ENCODE data around the gene AGR2. TPM values are rescaled to one million over a fixed set of nuclear protein-coding genes. Genes with fewer than 3 reads are reported as not detected.

The AGR2 gene
- total and polyA plus RNA-seq, 2 donors (not counting 1 experiment from before 2014, with no cell fraction given), result not detected

- Histone ChIP-seq H3K9ac (ENCODE audit: insufficient read depth, low read length) (no peak overlapping the region), H3K79me2 (ENCODE audit: control insufficient read depth, insufficient read depth, low read length) (no peaks in the 10 kb centered on the region), H4K20me1 (ENCODE audit: control insufficient read depth, extremely low read depth, insufficient read depth, low read length) (no peaks in the 10 kb centered on the region), H3K4me3 (replicated peaks in 1 of 4; ENCODE audit: control extremely low read depth in 1 of 4, insufficient read depth in 1 of 4, low read depth in 3 of 4, low read length in 4 of 4) (no peak overlapping the region), H3K4me2 (ENCODE audit: extremely low read depth, insufficient read depth, low read length) (no peak overlapping the region), H3K4me1 (ENCODE audit: control insufficient read depth, extremely low read depth, insufficient read depth, low read length) (no peaks in the 10 kb centered on the region), H3K9me3 (ENCODE audit: control insufficient read depth, insufficient read depth, low read depth, low read length) (no peaks in the 10 kb centered on the region), H3K27ac (ENCODE audit: insufficient read depth, low read length) (no peak overlapping the region), H2AFZ (ENCODE audit: low read length) (no peak overlapping the region), H3K36me3 (ENCODE audit: control insufficient read depth, insufficient read depth, low read length) (no peaks in the 10 kb centered on the region), H3K27me3 (ENCODE audit: control insufficient read depth, insufficient read depth, low read length) (no peaks in the 10 kb centered on the region)
- DNase-seq (ENCODE audit: low read depth in 2 of 2), result no peak
- TF ChIP-seq EZH2 (IDR thresholded peaks at IDR 0.05; ENCODE audit: low read length, missing control alignments) (no peak), CTCF (conservative IDR thresholded peaks at IDR 0.05 in 1 of 2, IDR thresholded peaks at IDR 0.05 in 1 of 2; ENCODE audit: low read depth in 1 of 2, low read length in 2 of 2) (no peak)
Measured at GRCh38 chr7:16780596-16780995, 24.2 kb downstream of the AGR2 start.

GRCh38 chr7:16779051-16779450 is 25.7 kb downstream of the AGR2 start:
- no peak overlapping the region for H3K9ac ChIP-seq (ENCODE audit: insufficient read depth, low read length)
- H4K20me1 ChIP-seq (ENCODE audit: control insufficient read depth, extremely low read depth, insufficient read depth, low read length), result no peaks in the 10 kb centered on the region
- TF ChIP-seq EZH2 (IDR thresholded peaks at IDR 0.05; ENCODE audit: low read length, missing control alignments) (no peak), CTCF (conservative IDR thresholded peaks at IDR 0.05 in 1 of 2, IDR thresholded peaks at IDR 0.05 in 1 of 2; ENCODE audit: low read depth in 1 of 2, low read length in 2 of 2) (no peak)
- H3K4me1 ChIP-seq (ENCODE audit: control insufficient read depth, extremely low read depth, insufficient read depth, low read length), result no peaks in the 10 kb centered on the region
- H3K9me3 ChIP-seq (ENCODE audit: control insufficient read depth, insufficient read depth, low read depth, low read length), result no peaks in the 10 kb centered on the region
- H3K36me3 ChIP-seq (ENCODE audit: control insufficient read depth, insufficient read depth, low read length), result no peaks in the 10 kb centered on the region
- no peak overlapping the region for H3K4me2 ChIP-seq (ENCODE audit: extremely low read depth, insufficient read depth, low read length)
- H3K27ac ChIP-seq (ENCODE audit: insufficient read depth, low read length), result no peak overlapping the region
- H3K4me3 ChIP-seq (replicated peaks in 1 of 4; ENCODE audit: control extremely low read depth in 1 of 4, insufficient read depth in 1 of 4, low read depth in 3 of 4, low read length in 4 of 4), result no peak overlapping the region
- no peak for DNase-seq (ENCODE audit: low read depth in 2 of 2)
- H3K79me2 ChIP-seq (ENCODE audit: control insufficient read depth, insufficient read depth, low read length), result no peaks in the 10 kb centered on the region
- H2AFZ ChIP-seq (ENCODE audit: low read length), result no peak overlapping the region
- H3K27me3 ChIP-seq (ENCODE audit: control insufficient read depth, insufficient read depth, low read length), result no peaks in the 10 kb centered on the region

GRCh38 chr7:16778476-16778875 is 26.3 kb downstream of the AGR2 start:
- H4K20me1 ChIP-seq (ENCODE audit: control insufficient read depth, extremely low read depth, insufficient read depth, low read length), result no peaks in the 10 kb centered on the region
- no peaks in the 10 kb centered on the region for H3K79me2 ChIP-seq (ENCODE audit: control insufficient read depth, insufficient read depth, low read length)
- H3K36me3 ChIP-seq (ENCODE audit: control insufficient read depth, insufficient read depth, low read length), result no peaks in the 10 kb centered on the region
- H3K4me3 ChIP-seq (replicated peaks in 1 of 4; ENCODE audit: control extremely low read depth in 1 of 4, insufficient read depth in 1 of 4, low read depth in 3 of 4, low read length in 4 of 4), result no peak overlapping the region
- TF ChIP-seq CTCF (conservative IDR thresholded peaks at IDR 0.05 in 1 of 2, IDR thresholded peaks at IDR 0.05 in 1 of 2; ENCODE audit: low read depth in 1 of 2, low read length in 2 of 2), result no peak
- no peak for TF ChIP-seq EZH2 (IDR thresholded peaks at IDR 0.05; ENCODE audit: low read length, missing control alignments)
- H3K9ac ChIP-seq (ENCODE audit: insufficient read depth, low read length), result no peak overlapping the region
- H3K9me3 ChIP-seq (ENCODE audit: control insufficient read depth, insufficient read depth, low read depth, low read length), result no peaks in the 10 kb centered on the region
- H3K27ac ChIP-seq (ENCODE audit: insufficient read depth, low read length), result no peak overlapping the region
- no peak for DNase-seq (ENCODE audit: low read depth in 2 of 2)
- no peaks in the 10 kb centered on the region for H3K27me3 ChIP-seq (ENCODE audit: control insufficient read depth, insufficient read depth, low read length)
- no peak overlapping the region for H3K4me2 ChIP-seq (ENCODE audit: extremely low read depth, insufficient read depth, low read length)
- no peak overlapping the region for H2AFZ ChIP-seq (ENCODE audit: low read length)
- no peaks in the 10 kb centered on the region for H3K4me1 ChIP-seq (ENCODE audit: control insufficient read depth, extremely low read depth, insufficient read depth, low read length)
